CD4-positive, alpha-beta T cell treated with Interleukin-21 for 1 hour (primary cell): Measurements from ENCODE around the gene DTNB.
A peak's percentile ranks its signal among the peaks of the same experiment; 100 is the strongest.
"Not testable (repeated sequence)": the region's sequence is repeated elsewhere in the genome, so short reads cannot be mapped to it uniquely, and the experiment has no call there.

Experiments
- DNase-seq: peaks from one replicate; pipeline ENCODE4 v3.0.0-alpha.2; 2020

DTNB gene

GRCh38 chr2:25585189-25585588 lies 88.2 kb downstream of the DTNB start:
- DNase-seq = no peak

- DNase-seq = no peak
Observed at GRCh38 chr2:25582077-25582830, 91.1 kb downstream of the DTNB start.

- no peak for DNase-seq
Observed at GRCh38 chr2:25576596-25576995, 96.8 kb downstream of the DTNB start.

GRCh38 chr2:25572638-25573037 lies 100.7 kb downstream of the DTNB start:
- no peak for DNase-seq

GRCh38 chr2:25570161-25570845 lies 103.1 kb downstream of the DTNB start:
- no peak for DNase-seq

GRCh38 chr2:25567406-25567805 lies 106.0 kb downstream of the DTNB start:
- DNase-seq = peak; percentile 28

GRCh38 chr2:25566694-25567093 lies 106.7 kb downstream of the DTNB start:
- no peak for DNase-seq

GRCh38 chr2:25566094-25566493 lies 107.3 kb downstream of the DTNB start:
- no peak for DNase-seq

GRCh38 chr2:25561136-25561850 lies 112.1 kb downstream of the DTNB start:
- no peak for DNase-seq

GRCh38 chr2:25559148-25559547 lies 114.2 kb downstream of the DTNB start:
- DNase-seq = no peak

- DNase-seq = peak; percentile 27
Observed at GRCh38 chr2:25558262-25558661, 115.1 kb downstream of the DTNB start.

- no peak for DNase-seq
Observed at GRCh38 chr2:25557179-25558036, 116.0 kb downstream of the DTNB start.

- DNase-seq = no peak
Observed at GRCh38 chr2:25552318-25552717, 121.1 kb downstream of the DTNB start.

- DNase-seq = no peak
Observed at GRCh38 chr2:25551316-25551715, 122.1 kb downstream of the DTNB start.

- DNase-seq = not testable (repeated sequence)
Observed at GRCh38 chr2:25549571-25549970, 123.8 kb downstream of the DTNB start.

GRCh38 chr2:25548601-25549000 lies 124.8 kb downstream of the DTNB start:
- DNase-seq = no peak

GRCh38 chr2:25546852-25547251 lies 126.5 kb downstream of the DTNB start:
- DNase-seq = no peak

GRCh38 chr2:25545899-25546298 lies 127.5 kb downstream of the DTNB start:
- no peak for DNase-seq

GRCh38 chr2:25544445-25544844 lies 128.9 kb downstream of the DTNB start:
- DNase-seq = no peak

- no peak for DNase-seq
Observed at GRCh38 chr2:25543939-25544338, 129.4 kb downstream of the DTNB start.

- no peak for DNase-seq
Observed at GRCh38 chr2:25541378-25541777, 132.0 kb downstream of the DTNB start.

- no peak for DNase-seq
Observed at GRCh38 chr2:25539136-25539535, 134.2 kb downstream of the DTNB start.

GRCh38 chr2:25537526-25537925 lies 135.9 kb downstream of the DTNB start:
- DNase-seq = no peak
